ENCODE measurements around the gene TOR3A.

TOR3A gene

DNA sequence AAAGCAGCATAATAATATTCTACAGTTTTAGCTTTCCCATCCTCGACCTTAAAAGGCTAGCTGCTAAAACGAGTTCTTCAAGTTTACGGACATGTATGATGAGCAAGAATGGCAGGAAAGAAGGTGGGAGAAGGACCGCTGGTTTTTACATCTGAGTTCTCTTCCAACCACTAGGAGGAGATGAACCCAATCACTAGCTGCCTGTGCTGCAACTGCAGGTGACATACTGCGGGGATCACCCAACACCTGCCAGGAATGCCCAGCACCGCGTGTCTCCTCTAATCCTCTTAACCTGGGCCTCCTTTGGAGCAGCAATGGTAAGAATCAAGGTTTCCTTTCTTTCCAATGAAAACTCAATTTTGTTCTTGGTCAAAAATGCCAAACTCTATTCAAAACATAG, 23.5 kb downstream of the TOR3A start:
- Histone ChIP-seq H3K9me3 (ENCODE audit: control insufficient read depth, low read length) (no peaks in the 10 kb centered on the region), H3K36me3 (ENCODE audit: control insufficient read depth in 1 of 2, insufficient read depth in 2 of 2, low read depth in 1 of 2, low read length in 2 of 2) (peaks cover 48 to 88% of the 10 kb centered on the region in 2 experiments), H2BK120ac (ENCODE audit: low read depth, low read length) (no peak overlapping the region), H3K27ac (ENCODE audit: low read length, poor library complexity, severe bottlenecking) (no peak overlapping the region), H3K9ac (ENCODE audit: low read length) (no peak overlapping the region), H3K27me3 (ENCODE audit: control insufficient read depth in 1 of 2, insufficient read depth in 1 of 2, low read length in 2 of 2) (no peaks in the 10 kb centered on the region), H3K18ac (ENCODE audit: low read depth in 1 of 2, low read length in 2 of 2) (no peak overlapping the region), H3K4ac (ENCODE audit: low read depth in 1 of 2, low read length in 2 of 2) (no peak overlapping the region), H3K4me1 (ENCODE audit: control insufficient read depth, insufficient read depth, low read depth, low read length) (peaks cover 2% of the 10 kb centered on the region), H4K91ac (ENCODE audit: low read length) (no peak overlapping the region), H3K4me2 (ENCODE audit: low read length, poor library complexity, severe bottlenecking) (no peak overlapping the region), H3K23ac (ENCODE audit: low read length in 2 of 2) (no peak overlapping the region), H3K4me3 (ENCODE audit: insufficient read depth in 1 of 2, low read depth in 1 of 2, low read length in 2 of 2) (no peak overlapping the region), H2AFZ (ENCODE audit: low read depth, low read length) (no peak overlapping the region), H2BK5ac (ENCODE audit: low read depth, low read length, poor library complexity, severe bottlenecking) (no peak overlapping the region), H2AK5ac (ENCODE audit: low read length, severe bottlenecking) (no peak overlapping the region), H2BK15ac (ENCODE audit: low read depth, poor library complexity, severe bottlenecking) (no peak overlapping the region), H3K79me1 (replicated peaks; ENCODE audit: low read length, poor library complexity, severe bottlenecking) (peaks cover 46% of the 10 kb centered on the region), H2BK12ac (ENCODE audit: low read length in 2 of 2) (no peak overlapping the region), H3K14ac (ENCODE audit: low read length in 2 of 2) (no peak overlapping the region), H4K8ac (ENCODE audit: low read length) (no peak overlapping the region)
- WGBS, result 69% methylated on average over 7 of the region's 7 CpGs
- peak; percentile 38 for DNase-seq

DNA sequence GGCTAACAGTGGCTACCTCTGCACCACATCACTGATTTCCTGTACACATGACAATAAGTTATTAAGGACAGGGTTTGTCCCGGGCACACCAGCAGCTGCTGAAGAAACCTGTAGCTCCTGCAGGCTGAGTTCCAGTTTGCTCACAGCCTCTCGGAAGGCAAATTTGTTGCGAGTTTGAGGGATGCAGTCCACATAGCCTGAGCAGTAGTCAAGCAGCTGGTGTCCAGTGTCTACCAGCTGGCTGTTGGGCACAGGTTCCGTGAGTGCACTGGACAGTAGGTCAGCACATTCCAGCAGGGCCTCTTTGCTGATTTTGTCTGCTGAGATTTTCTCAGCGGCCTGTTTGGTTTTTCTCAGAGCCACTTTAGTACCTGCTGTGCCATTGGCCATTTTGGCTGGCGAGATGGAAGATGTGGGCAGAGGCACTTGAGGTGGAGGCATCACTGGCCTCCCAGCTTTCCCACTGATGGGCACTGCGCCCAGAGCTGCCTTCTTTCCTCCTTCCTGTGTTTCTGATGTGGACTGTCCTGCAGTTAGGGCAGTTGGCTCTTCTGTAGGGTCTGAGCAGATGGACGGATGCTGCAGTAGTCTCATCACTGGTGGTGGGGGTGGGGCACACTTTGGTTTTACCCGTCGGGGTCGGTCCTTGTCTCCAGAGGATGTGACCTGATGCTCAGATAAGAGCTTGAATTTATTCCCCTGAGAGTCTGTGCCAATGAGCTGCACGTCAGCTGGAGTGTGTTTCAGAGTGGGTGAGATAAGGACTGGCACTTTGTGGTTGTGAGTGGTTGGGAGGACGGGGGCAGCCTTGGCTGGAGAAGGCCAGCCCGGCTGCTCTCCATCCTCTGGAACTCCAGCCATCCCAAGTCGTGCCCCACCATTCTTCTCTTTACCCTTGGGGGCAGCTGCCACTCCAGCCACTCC, 26.1 kb downstream of the TOR3A start:
- no peak overlapping the region for H3K23ac ChIP-seq (ENCODE audit: low read length in 2 of 2)
- H2AK5ac ChIP-seq (ENCODE audit: low read length, severe bottlenecking), result no peak overlapping the region
- H3K9ac ChIP-seq (ENCODE audit: low read length), result peak overlapping the region; percentile 55
- no peak overlapping the region for H2BK12ac ChIP-seq (ENCODE audit: low read length in 2 of 2)
- H4K91ac ChIP-seq (ENCODE audit: low read length), result no peak overlapping the region
- H3K9me3 ChIP-seq (ENCODE audit: control insufficient read depth, low read length), result no peaks in the 10 kb centered on the region
- no peak overlapping the region for H2BK120ac ChIP-seq (ENCODE audit: low read depth, low read length)
- H3K79me1 ChIP-seq (replicated peaks; ENCODE audit: low read length, poor library complexity, severe bottlenecking), result peaks cover 43% of the 10 kb centered on the region
- no peak overlapping the region for H3K4ac ChIP-seq (ENCODE audit: low read depth in 1 of 2, low read length in 2 of 2)
- H3K4me3 ChIP-seq (ENCODE audit: insufficient read depth in 1 of 2, low read depth in 1 of 2, low read length in 2 of 2), result no peak overlapping the region
- WGBS, result 92% methylated on average over 12 of the region's 15 CpGs
- H3K36me3 ChIP-seq (ENCODE audit: control insufficient read depth in 1 of 2, insufficient read depth in 2 of 2, low read depth in 1 of 2, low read length in 2 of 2), result peaks cover 53 to 97% of the 10 kb centered on the region in 2 experiments
- DNase-seq, result no peak
- no peak overlapping the region for H2BK5ac ChIP-seq (ENCODE audit: low read depth, low read length, poor library complexity, severe bottlenecking)
- H2AFZ ChIP-seq (ENCODE audit: low read depth, low read length), result no peak overlapping the region
- no peak overlapping the region for H3K4me2 ChIP-seq (ENCODE audit: low read length, poor library complexity, severe bottlenecking)
- peak overlapping the region; percentile 72 for H4K8ac ChIP-seq (ENCODE audit: low read length)
- no peak overlapping the region for H3K14ac ChIP-seq (ENCODE audit: low read length in 2 of 2)
- no peak overlapping the region for H2BK15ac ChIP-seq (ENCODE audit: low read depth, poor library complexity, severe bottlenecking)
- no peaks in the 10 kb centered on the region for H3K27me3 ChIP-seq (ENCODE audit: control insufficient read depth in 1 of 2, insufficient read depth in 1 of 2, low read length in 2 of 2)
- H3K18ac ChIP-seq (ENCODE audit: low read depth in 1 of 2, low read length in 2 of 2), result no peak overlapping the region
- no peak overlapping the region for H3K27ac ChIP-seq (ENCODE audit: low read length, poor library complexity, severe bottlenecking)
- H3K4me1 ChIP-seq (ENCODE audit: control insufficient read depth, insufficient read depth, low read depth, low read length), result peaks cover 2% of the 10 kb centered on the region

DNA sequence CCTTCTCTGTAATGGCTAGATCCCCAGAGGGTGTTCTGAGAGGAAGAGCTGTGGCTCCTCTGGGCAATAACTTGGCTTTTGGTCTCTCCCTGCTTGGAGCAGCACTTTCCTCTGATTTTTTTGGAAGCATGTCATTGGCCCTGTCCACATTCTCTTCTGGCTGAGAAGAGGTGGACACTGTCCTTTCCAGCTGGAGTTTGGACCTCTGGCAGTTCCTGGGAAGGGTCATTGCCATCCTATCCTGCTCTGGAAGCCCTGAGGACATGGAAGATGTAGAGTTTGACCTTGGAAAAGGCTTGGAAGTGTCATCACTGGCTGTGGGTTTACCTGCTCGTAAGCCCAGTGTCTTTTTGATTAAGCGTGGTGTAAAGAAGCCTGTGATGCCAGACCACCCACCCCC, 26.8 kb downstream of the TOR3A start:
- Histone ChIP-seq H4K91ac (ENCODE audit: low read length) (no peak overlapping the region), H3K4me2 (ENCODE audit: low read length, poor library complexity, severe bottlenecking) (no peak overlapping the region), H4K8ac (ENCODE audit: low read length) (no peak overlapping the region), H3K14ac (ENCODE audit: low read length in 2 of 2) (no peak overlapping the region), H3K27ac (ENCODE audit: low read length, poor library complexity, severe bottlenecking) (no peak overlapping the region), H3K9ac (ENCODE audit: low read length) (no peak overlapping the region), H2BK15ac (ENCODE audit: low read depth, poor library complexity, severe bottlenecking) (no peak overlapping the region), H3K4ac (ENCODE audit: low read depth in 1 of 2, low read length in 2 of 2) (no peak overlapping the region), H3K4me1 (ENCODE audit: control insufficient read depth, insufficient read depth, low read depth, low read length) (peaks cover 2% of the 10 kb centered on the region), H3K79me1 (replicated peaks; ENCODE audit: low read length, poor library complexity, severe bottlenecking) (peaks cover 41% of the 10 kb centered on the region), H3K36me3 (ENCODE audit: control insufficient read depth in 1 of 2, insufficient read depth in 2 of 2, low read depth in 1 of 2, low read length in 2 of 2) (peaks cover 55 to 95% of the 10 kb centered on the region in 2 experiments), H3K4me3 (ENCODE audit: insufficient read depth in 1 of 2, low read depth in 1 of 2, low read length in 2 of 2) (no peak overlapping the region), H2AFZ (ENCODE audit: low read depth, low read length) (no peak overlapping the region), H2BK120ac (ENCODE audit: low read depth, low read length) (no peak overlapping the region), H3K9me3 (ENCODE audit: control insufficient read depth, low read length) (no peaks in the 10 kb centered on the region), H3K18ac (ENCODE audit: low read depth in 1 of 2, low read length in 2 of 2) (no peak overlapping the region), H2BK12ac (ENCODE audit: low read length in 2 of 2) (no peak overlapping the region), H2AK5ac (ENCODE audit: low read length, severe bottlenecking) (no peak overlapping the region), H2BK5ac (ENCODE audit: low read depth, low read length, poor library complexity, severe bottlenecking) (no peak overlapping the region), H3K27me3 (ENCODE audit: control insufficient read depth in 1 of 2, insufficient read depth in 1 of 2, low read length in 2 of 2) (no peaks in the 10 kb centered on the region), H3K23ac (ENCODE audit: low read length in 2 of 2) (no peak overlapping the region)
- 100% methylated on average over 2 of the region's 2 CpGs for WGBS
- no peak for DNase-seq

DNA sequence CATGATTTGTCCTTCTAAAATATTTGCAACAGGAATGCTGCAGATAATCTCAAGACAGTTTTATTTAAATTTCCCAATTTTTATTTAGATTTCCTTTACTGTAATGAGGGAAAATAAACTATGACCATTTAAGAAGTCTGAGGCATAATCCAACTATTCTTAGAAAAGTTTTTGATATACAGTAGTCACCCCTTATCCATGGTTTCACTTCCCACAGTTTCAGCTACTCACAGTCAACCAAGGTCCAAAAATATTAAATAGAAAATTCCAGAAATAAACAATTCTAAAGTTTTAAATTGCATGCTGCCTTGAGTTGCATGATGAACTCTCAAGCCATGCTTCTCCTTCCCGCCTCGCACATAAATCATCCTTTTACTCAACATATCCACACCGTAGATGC, 33.3 kb downstream of the TOR3A start:
- Histone ChIP-seq H3K36me3 (ENCODE audit: control insufficient read depth in 1 of 2, insufficient read depth in 2 of 2, low read depth in 1 of 2, low read length in 2 of 2) (peaks cover 49 to 95% of the 10 kb centered on the region in 2 experiments), H3K79me1 (replicated peaks; ENCODE audit: low read length, poor library complexity, severe bottlenecking) (peaks cover 20% of the 10 kb centered on the region), H3K4me3 (ENCODE audit: insufficient read depth in 1 of 2, low read depth in 1 of 2, low read length in 2 of 2) (no peak overlapping the region), H3K27ac (ENCODE audit: low read length, poor library complexity, severe bottlenecking) (no peak overlapping the region), H2AFZ (ENCODE audit: low read depth, low read length) (no peak overlapping the region), H3K23ac (ENCODE audit: low read length in 2 of 2) (no peak overlapping the region), H3K18ac (ENCODE audit: low read depth in 1 of 2, low read length in 2 of 2) (no peak overlapping the region), H2AK5ac (ENCODE audit: low read length, severe bottlenecking) (no peak overlapping the region), H2BK5ac (ENCODE audit: low read depth, low read length, poor library complexity, severe bottlenecking) (no peak overlapping the region), H3K9ac (ENCODE audit: low read length) (peak overlapping the region; percentile 61), H2BK15ac (ENCODE audit: low read depth, poor library complexity, severe bottlenecking) (no peak overlapping the region), H2BK12ac (ENCODE audit: low read length in 2 of 2) (no peak overlapping the region), H3K14ac (ENCODE audit: low read length in 2 of 2) (no peak overlapping the region), H3K27me3 (ENCODE audit: control insufficient read depth in 1 of 2, insufficient read depth in 1 of 2, low read length in 2 of 2) (no peaks in the 10 kb centered on the region), H4K91ac (ENCODE audit: low read length) (no peak overlapping the region), H3K4me2 (ENCODE audit: low read length, poor library complexity, severe bottlenecking) (no peak overlapping the region), H4K8ac (ENCODE audit: low read length) (no peak overlapping the region), H2BK120ac (ENCODE audit: low read depth, low read length) (no peak overlapping the region), H3K4ac (ENCODE audit: low read depth in 1 of 2, low read length in 2 of 2) (no peak overlapping the region), H3K9me3 (ENCODE audit: control insufficient read depth, low read length) (no peaks in the 10 kb centered on the region), H3K4me1 (ENCODE audit: control insufficient read depth, insufficient read depth, low read depth, low read length) (no peaks in the 10 kb centered on the region)
- no peak for DNase-seq
- WGBS, result 76% methylated on average over 3 of the region's 3 CpGs

Data from mesenchymal stem cell (in vitro differentiated cells and primary cell).